ENCODE data around the gene KCNC3.

KCNC3 gene

GRCh38 chr19:50322931-50323781, 6.0 kb downstream of the KCNC3 start:
- TF ChIP-seq CTCF (IDR thresholded peaks at IDR 0.05; ENCODE audit: extremely low read depth, missing control alignments): no peak
- peak; percentile 7 for DNase-seq (ENCODE audit: low spot score)

- DNase-seq (ENCODE audit: low spot score): peak; percentile 12
- TF ChIP-seq CTCF (IDR thresholded peaks at IDR 0.05; ENCODE audit: extremely low read depth, missing control alignments): no peak
Observed at GRCh38 chr19:50322234-50322633, 6.9 kb downstream of the KCNC3 start.

- TF ChIP-seq CTCF (IDR thresholded peaks at IDR 0.05; ENCODE audit: extremely low read depth, missing control alignments): no peak
- DNase-seq (ENCODE audit: low spot score): no peak
Observed at GRCh38 chr19:50321831-50322230, 7.3 kb downstream of the KCNC3 start.

- no peak for DNase-seq (ENCODE audit: low spot score)
- no peak for TF ChIP-seq CTCF (IDR thresholded peaks at IDR 0.05; ENCODE audit: extremely low read depth, missing control alignments)
Observed at GRCh38 chr19:50320596-50320995, 8.6 kb downstream of the KCNC3 start.

GRCh38 chr19:50320051-50320450, 9.1 kb downstream of the KCNC3 start:
- peak; percentile 1 for DNase-seq (ENCODE audit: low spot score)
- no peak for TF ChIP-seq CTCF (IDR thresholded peaks at IDR 0.05; ENCODE audit: extremely low read depth, missing control alignments)

- no peak for TF ChIP-seq CTCF (IDR thresholded peaks at IDR 0.05; ENCODE audit: extremely low read depth, missing control alignments)
- DNase-seq (ENCODE audit: low spot score): peak; percentile 3
Observed at GRCh38 chr19:50319156-50319555, 10.0 kb downstream of the KCNC3 start.

GRCh38 chr19:50318438-50318837, 10.7 kb downstream of the KCNC3 start:
- TF ChIP-seq CTCF (IDR thresholded peaks at IDR 0.05; ENCODE audit: extremely low read depth, missing control alignments): no peak
- no peak for DNase-seq (ENCODE audit: low spot score)
